OCI-M2 (cell line): Measurements from ENCODE around the gene ASCC3.
"Not testable (repeated sequence)": the region's sequence is repeated elsewhere in the genome, so short reads cannot be mapped to it uniquely, and the experiment has no call there.

Experiments used
- DNase-seq: peaks from one replicate; lab custom pipeline; 2025; ENCODE audit not compliant: unreplicated experiment; lab: John Stamatoyannopoulos, UW

ASCC3 gene

DNA sequence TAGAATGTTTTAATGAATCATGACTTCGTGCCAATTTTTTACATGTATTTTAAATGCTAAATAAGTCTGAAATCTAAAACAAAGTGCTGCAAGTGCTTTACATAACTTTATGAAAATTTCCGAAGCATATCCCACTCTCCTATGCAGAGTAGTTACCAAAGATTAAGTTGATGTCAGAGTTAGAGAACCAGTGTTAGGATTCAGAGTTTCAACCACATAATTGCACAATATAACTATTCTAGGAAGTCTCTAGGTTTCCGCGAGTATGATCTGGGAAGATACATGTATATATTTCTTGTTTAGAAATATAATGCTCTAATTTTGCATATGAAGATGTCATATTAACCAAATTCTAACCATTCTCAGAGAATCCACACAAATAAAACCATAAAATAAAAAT, 74.8 kb downstream of the ASCC3 start:
- no peak for DNase-seq

DNA sequence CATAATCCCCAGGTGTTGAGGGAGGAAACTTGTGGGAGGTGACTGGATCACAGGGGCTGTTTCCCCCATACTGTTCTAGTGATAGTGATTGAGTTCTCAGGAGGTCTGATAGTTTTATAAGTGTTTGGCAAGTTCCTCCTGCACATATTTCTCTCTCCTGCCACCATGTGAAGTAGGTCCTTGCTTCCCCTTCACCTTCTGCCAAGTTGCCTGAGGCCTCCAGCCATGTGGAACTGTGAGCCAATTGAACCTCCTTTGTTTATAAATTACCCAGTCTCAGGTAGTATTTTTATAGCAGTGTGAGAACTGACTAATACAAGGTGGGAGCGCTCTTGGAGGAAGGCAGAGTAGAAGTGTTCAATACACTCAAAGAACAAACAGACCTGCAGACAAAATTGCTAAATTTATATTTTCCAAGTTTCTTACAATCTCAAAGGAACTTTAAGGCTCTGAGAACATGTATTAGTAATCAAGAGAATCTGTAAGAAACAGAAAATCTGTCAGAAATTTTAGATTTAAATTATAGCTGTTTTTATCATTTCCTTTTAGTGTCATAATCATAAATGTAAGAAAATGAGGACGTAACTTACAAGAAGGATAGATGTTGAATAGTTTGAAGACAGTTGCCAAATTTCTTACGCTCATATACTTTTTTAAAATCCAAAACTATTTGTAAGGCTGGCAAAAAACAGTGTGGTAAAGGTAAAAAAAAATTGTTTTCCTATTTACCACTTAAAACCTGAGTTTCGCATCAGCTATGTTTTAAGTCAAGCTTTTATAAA, 77.7 kb downstream of the ASCC3 start:
- no peak for DNase-seq

GRCh38 chr6:100801036-100801435, 80.1 kb downstream of the ASCC3 start:
- DNase-seq: no peak

DNA sequence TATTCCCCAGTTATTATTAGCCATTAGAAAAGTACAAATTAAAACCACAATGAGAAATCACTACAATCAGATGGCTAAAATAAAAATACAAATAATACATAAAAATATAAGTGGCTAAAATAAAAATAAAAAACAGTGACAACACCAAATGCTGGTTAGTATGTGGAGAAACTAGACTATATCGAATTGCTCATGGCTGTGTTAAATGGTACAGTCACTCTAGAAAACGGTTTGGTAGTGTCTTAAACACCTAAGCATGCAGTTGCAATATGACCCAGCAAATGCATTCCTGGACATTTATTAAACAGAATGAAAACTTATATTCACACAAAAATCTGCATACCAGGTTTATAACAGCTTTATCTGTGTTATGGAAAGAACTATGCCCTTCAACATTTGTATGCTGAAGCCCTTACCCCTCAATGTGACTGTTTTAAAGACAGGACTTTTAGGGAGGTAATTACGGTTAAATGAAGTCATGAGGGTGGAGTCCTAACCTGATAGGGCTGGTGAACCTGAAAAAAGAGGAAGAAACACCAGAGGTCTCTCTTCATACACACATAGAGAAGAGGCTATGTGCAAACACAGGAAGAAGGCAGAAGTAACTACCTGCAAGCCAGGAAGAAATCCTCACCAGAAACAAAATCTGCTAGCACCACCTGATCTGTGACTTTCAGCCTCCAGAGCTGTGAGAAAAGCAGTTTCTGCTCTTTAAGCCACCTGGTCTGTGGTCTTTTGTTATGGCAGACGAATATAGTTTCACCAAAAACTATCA, 84.9 kb downstream of the ASCC3 start:
- DNase-seq: no peak

GRCh38 chr6:100790084-100790483, 91.0 kb downstream of the ASCC3 start:
- DNase-seq: no peak

GRCh38 chr6:100785982-100786381, 95.1 kb downstream of the ASCC3 start:
- no peak for DNase-seq

- no peak for DNase-seq
These were observed 100.5 kb downstream of the ASCC3 start for GRCh38 chr6:100780648-100781047.

DNA sequence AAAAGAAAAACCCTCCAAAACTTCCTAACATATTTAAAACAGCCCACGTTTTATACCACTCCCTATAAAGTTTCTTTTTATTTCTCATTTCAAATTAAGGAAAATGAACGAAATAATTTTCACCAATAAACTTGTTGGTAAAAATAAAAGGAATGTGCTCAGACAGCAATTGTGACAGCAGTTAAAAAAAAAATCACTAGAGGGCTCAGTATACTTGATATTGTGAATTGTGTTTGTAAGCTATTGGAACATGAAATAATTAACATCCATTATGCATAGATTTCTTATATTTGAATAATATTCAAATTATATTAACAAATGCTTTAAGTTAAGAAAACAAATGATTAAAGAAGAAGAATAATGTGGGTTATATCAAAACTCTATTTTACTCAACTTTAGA, 105.5 kb downstream of the ASCC3 start:
- no peak for DNase-seq

GRCh38 chr6:100774681-100775080, 106.4 kb downstream of the ASCC3 start:
- DNase-seq: no peak

DNA sequence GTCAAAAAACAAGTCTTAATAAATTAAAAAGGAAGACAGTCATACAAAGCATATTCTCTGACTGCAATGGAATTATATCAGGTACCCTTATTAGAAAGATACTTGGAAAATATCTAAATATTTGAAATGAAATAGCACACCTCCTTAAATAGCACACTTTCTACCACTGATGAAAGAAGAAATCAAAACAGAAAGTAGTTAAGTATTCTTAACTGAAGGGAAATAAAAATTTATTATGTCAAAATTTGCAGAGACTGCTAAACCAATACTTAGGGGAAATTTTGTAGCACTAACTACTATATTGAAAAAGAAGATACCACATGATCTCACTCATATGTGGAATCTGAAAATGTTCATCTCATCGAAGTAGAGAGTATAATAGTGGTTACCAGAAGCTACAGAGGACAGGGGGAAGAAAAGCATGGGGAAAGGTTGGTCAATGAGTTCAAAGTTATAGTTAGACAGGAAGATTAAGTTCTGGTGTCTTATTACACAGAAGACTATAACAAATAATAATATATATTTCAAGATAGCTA, 112.2 kb downstream of the ASCC3 start:
- DNase-seq: no peak

DNA sequence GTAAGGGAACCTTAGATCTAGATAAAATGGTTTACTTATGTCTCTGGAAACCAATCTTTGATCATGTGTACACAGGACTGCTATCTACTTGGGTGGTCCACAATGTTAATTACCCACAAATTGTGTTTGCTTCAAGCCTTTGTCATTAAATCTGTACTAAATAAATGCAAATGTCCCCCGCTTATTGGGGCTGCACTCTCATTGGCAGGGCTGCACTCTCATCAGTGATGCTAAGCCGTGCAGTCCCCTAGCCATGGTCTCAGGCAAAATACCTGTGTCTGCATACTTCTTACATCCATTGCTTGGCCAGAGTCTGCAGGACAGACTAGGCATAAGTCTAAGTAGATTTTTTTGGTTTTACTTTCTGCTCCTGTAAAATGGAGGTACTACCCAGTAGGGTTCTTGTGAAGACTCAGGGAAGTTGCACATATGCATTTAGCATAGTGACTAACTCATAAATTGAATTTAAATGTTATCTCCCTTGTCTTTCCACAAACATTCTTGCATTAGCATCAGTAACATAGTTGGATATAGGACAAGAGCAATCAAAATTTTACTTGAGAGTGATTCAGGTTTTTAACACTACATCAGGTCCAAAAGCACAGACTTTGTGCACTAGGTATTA, 117.4 kb downstream of the ASCC3 start:
- DNase-seq: no peak

DNA sequence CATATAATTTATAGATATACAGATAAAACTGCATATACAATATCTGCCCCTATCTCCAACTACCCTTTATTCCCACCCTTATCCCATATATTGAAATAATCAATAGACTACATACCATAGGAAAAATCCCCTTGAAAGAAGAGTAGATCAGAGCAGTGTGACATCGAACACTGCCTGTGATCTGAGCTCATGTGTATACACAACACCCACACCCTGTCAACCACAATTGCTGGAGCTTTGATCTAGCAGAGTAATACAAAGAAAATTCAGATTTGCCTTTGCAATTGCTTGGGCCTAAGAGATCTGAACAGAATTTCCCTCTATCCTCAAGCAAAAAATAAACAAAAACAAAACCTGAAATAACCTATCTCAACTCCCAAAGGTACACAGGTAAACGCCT, 119.3 kb downstream of the ASCC3 start:
- no peak for DNase-seq

- DNase-seq: not testable (repeated sequence)
These were observed 122.7 kb downstream of the ASCC3 start for GRCh38 chr6:100758386-100758785.

- no peak for DNase-seq
These were observed 127.7 kb downstream of the ASCC3 start for GRCh38 chr6:100753421-100753820.

DNA sequence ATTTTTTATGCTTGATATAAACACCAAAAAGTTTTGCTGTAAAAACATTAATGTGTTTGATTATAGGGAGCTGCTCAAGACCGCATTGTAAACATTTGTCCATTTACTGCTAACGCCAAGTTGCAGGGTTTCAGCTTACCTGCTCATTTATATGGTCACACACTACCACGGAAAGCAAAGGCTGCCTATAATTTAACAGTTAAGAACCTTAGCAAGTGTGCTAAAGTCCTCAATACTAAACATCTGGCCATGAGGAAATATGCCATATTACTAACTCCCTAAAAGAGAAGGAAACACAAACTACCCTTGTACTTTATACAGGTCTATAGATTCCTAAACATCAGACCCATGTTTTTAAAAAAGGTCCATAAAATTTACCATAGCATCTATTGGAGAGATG, 129.5 kb downstream of the ASCC3 start:
- no peak for DNase-seq

- DNase-seq: no peak
These were observed 135.6 kb downstream of the ASCC3 start for GRCh38 chr6:100745419-100746041.

DNA sequence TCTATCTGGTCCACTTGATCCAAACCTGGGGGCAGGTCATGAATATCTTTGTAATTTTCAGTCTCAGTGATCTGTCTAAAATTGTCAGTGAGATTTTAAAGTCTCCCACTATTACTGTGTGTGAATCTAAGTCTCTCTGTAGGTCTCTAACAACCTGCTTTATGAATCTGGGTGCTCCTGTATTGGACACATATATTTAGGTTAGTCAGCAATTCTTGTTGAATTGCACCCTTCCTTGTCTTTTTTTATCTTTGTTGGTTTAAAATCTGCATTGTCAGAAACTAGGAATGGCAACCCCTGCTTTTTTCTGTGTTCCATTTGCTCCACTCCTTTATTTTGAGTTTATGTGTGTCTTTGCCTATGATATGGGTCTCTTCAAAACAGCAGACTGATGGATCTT, 140.7 kb downstream of the ASCC3 start:
- DNase-seq: no peak

DNA sequence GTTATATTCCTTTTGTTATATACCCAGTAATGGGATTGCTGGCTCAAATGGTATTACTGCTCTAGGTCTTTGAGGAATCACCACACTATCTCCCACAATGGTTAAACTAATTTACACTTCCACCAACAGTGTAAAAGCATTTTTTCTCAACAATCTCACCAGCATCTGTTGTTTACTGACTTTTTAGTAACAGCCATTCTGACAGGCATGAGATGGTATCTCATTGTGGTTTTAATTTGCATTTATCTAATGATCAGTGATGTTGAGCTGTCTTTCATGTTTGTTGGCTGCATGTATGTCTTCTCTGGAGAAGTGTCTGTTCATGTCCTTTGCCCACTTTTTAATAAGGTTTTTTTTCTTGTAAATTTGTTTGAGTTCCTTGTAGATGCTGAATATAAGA, 143.4 kb downstream of the ASCC3 start:
- DNase-seq: not testable (repeated sequence)

DNA sequence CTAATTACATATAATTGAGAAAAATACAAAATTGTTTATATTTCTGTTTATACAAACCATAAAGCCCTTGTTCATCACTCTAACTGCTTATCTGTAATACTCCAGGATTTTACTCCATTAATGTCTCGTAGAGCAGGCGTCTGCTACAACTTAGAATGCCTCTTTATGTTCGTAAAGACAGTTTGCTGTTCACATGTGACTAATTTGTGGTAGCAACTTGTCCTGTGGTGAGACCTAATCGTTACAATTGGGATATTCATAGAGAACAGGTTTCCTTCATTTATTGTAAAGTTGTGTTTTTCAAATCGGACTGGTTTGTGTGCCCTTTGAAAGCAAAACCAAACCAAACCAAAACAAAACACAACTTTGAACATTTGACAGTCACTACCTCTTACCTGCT, 149.7 kb downstream of the ASCC3 start:
- no peak for DNase-seq

- DNase-seq: no peak
These were observed 150.8 kb downstream of the ASCC3 start for GRCh38 chr6:100730001-100730980.
